Neural cell (in vitro differentiated cells): Measurements from ENCODE around the gene CPLX4.

Experiments used
- CTCF ChIP-seq: fragments of 450-650 bp; IDR thresholded peaks from 2 replicates; pipeline ENCODE4 v1.5.1; 2014; ENCODE audit warnings: antibody characterized with exemption, mild to moderate bottlenecking, moderate library complexity; ENCODE audit not compliant: poor library complexity, severe bottlenecking
- EP300 ChIP-seq: fragments of 450-650 bp; conservative IDR thresholded peaks from 2 replicates; pipeline ENCODE4 v1.6.1; 2014; ENCODE audit warnings: antibody characterized with exemption, mild to moderate bottlenecking, moderate library complexity; ENCODE audit not compliant: poor library complexity, severe bottlenecking
- EZH2 ChIP-seq: fragments of 200-600, 300-800 bp; shearing (Covaris generic), sonication (generic); IDR thresholded peaks from 2 replicates; pipeline ENCODE4 v1.6.1; 2014; ENCODE audit warnings: antibody characterized with exemption, low read length, borderline replicate concordance, mild to moderate bottlenecking; ENCODE audit not compliant: insufficient read depth, poor library complexity, severe bottlenecking
- POLR2AphosphoS5 ChIP-seq: IDR thresholded peaks from 2 replicates; pipeline ENCODE4 v1.6.1; 2012

GRCh38 chr18:59306640-59307039, 11.8 kb downstream of the CPLX4 start:
- no peak for TF ChIP-seq CTCF
- no peak for TF ChIP-seq POLR2AphosphoS5
- no peak for TF ChIP-seq EZH2
- TF ChIP-seq EP300 = no peak
